Loucy (cell line): ENCODE data around the gene ZBTB12.

Experiments
- H2AFZ ChIP-seq: fragments of 200-600 bp; sonication (generic); 2 replicates; pipeline ENCODE4 v1.6.0; 2016; ENCODE audit warnings: antibody characterized with exemption, mild to moderate bottlenecking, low read length, moderate library complexity
- H3F3A ChIP-seq: fragments of 200-600 bp; 2 replicates; pipeline ENCODE4 v1.6.0; 2016; ENCODE audit warnings: antibody characterized with exemption, low read depth, mild to moderate bottlenecking
- H3K27me3 ChIP-seq: fragments of 200-600 bp; sonication (generic); 2 replicates; pipeline ENCODE4 v1.6.1; 2014; ENCODE audit warnings: low read length, mild to moderate bottlenecking; ENCODE audit not compliant: insufficient read depth, poor library complexity, severe bottlenecking
- H3K36me3 ChIP-seq: fragments of 200-600 bp; sonication (generic); 2 replicates; pipeline ENCODE4 v1.6.1; 2016; ENCODE audit warnings: low read length; ENCODE audit not compliant: insufficient read depth
- H3K4me1 ChIP-seq: fragments of 200-600 bp; sonication (generic); 2 replicates; pipeline ENCODE4 v1.5.1; 2014; ENCODE audit warnings: low read length, mild to moderate bottlenecking; ENCODE audit not compliant: insufficient read depth, poor library complexity, severe bottlenecking
- H3K4me2 ChIP-seq: fragments of 200-600 bp; sonication (generic); 2 replicates; pipeline ENCODE4 v1.6.0; 2014; ENCODE audit warnings: antibody characterized with exemption, low read length, low read depth, mild to moderate bottlenecking; ENCODE audit not compliant: poor library complexity, severe bottlenecking
- H3K4me3 ChIP-seq: fragments of 200-600 bp; sonication (generic); 2 replicates; pipeline ENCODE4 v1.5.1; 2014; ENCODE audit warnings: low read length, mild to moderate bottlenecking, mixed read lengths; ENCODE audit not compliant: poor library complexity, severe bottlenecking
- H3K79me2 ChIP-seq: fragments of 200-600 bp; sonication (generic); 2 replicates; pipeline ENCODE4 v1.6.1; 2014; ENCODE audit warnings: low read length; ENCODE audit not compliant: insufficient read depth
- H3K9ac ChIP-seq: fragments of 200-600 bp; sonication (generic); 2 replicates; pipeline ENCODE4 v1.6.0; 2014; ENCODE audit warnings: mild to moderate bottlenecking, low read depth, low read length, moderate library complexity; ENCODE audit not compliant: poor library complexity, severe bottlenecking
- H3K9me2 ChIP-seq: fragments of 200-600 bp; sonication (generic); replicated peaks from 2 replicates; pipeline ENCODE4 v1.6.1; 2016; ENCODE audit warnings: low read depth, low read length, mixed read lengths
- H3K9me3 ChIP-seq: fragments of 200-600 bp; sonication (generic); 2 replicates; pipeline ENCODE4 v1.6.1; 2014; ENCODE audit warnings: mild to moderate bottlenecking, antibody characterized with exemption, low read length, low read depth; ENCODE audit not compliant: insufficient read depth
- H4K20me1 ChIP-seq: fragments of 200-600 bp; sonication (generic); 2 replicates; pipeline ENCODE4 v1.6.0; 2014; ENCODE audit warnings: antibody characterized with exemption, low read length, mild to moderate bottlenecking; ENCODE audit not compliant: insufficient read depth, poor library complexity, severe bottlenecking
- CTCF ChIP-seq: fragments of 200-600 bp; sonication (generic); conservative IDR thresholded peaks from 2 replicates; pipeline ENCODE4 v1.5.1; 2014; ENCODE audit warnings: mild to moderate bottlenecking, antibody characterized with exemption, low read length
- EZH2phosphoT487 ChIP-seq: fragments of 200-600 bp; IDR thresholded peaks from 2 replicates; pipeline ENCODE4 v1.6.1; 2018; ENCODE audit warnings: antibody characterized with exemption, mild to moderate bottlenecking, moderate library complexity, borderline replicate concordance

Gene ZBTB12

GRCh38 chr6:31851485-31851832 is 50.4 kb downstream of the ZBTB12 start:
- no peaks in the 10 kb centered on the region for H3K4me1 ChIP-seq
- H3K9me2 ChIP-seq: no peaks in the 10 kb centered on the region
- H3K79me2 ChIP-seq: no peaks in the 10 kb centered on the region
- no peaks in the 10 kb centered on the region for H3K36me3 ChIP-seq
- no peak overlapping the region for H3K9ac ChIP-seq
- no peak overlapping the region for H2AFZ ChIP-seq
- no peak overlapping the region for H3K4me3 ChIP-seq
- H3F3A ChIP-seq: no peaks in the 10 kb centered on the region
- TF ChIP-seq CTCF (no peak), EZH2phosphoT487 (no peak)
- H3K4me2 ChIP-seq: no peak overlapping the region
- H3K27me3 ChIP-seq: no peaks in the 10 kb centered on the region
- no peaks in the 10 kb centered on the region for H4K20me1 ChIP-seq
- no peaks in the 10 kb centered on the region for H3K9me3 ChIP-seq

GRCh38 chr6:31850765-31851484 is 51.0 kb downstream of the ZBTB12 start:
- Histone ChIP-seq H3K4me2 (no peak overlapping the region), H3K79me2 (no peaks in the 10 kb centered on the region), H4K20me1 (no peaks in the 10 kb centered on the region), H3K27me3 (no peaks in the 10 kb centered on the region), H3K9me3 (no peaks in the 10 kb centered on the region), H3F3A (no peaks in the 10 kb centered on the region), H3K9me2 (no peaks in the 10 kb centered on the region), H3K4me3 (no peak overlapping the region), H3K9ac (no peak overlapping the region), H3K36me3 (no peaks in the 10 kb centered on the region), H2AFZ (no peak overlapping the region), H3K4me1 (no peaks in the 10 kb centered on the region)
- no peak for TF ChIP-seq CTCF
- no peak for TF ChIP-seq EZH2phosphoT487
